Stomach (tissue), 4 donors: Measurements from ENCODE around the gene NRP2.

Source experiments
- EP300 ChIP-seq: sonication (generic); formaldehyde crosslinking; IDR thresholded peaks from one replicate; pipeline ENCODE4 v1.6.1; 2017; ENCODE audit warnings: antibody characterized with exemption
- POLR2AphosphoS5 ChIP-seq, 3 donors: sonication (generic); formaldehyde crosslinking; IDR thresholded peaks; one replicate each; pipeline ENCODE4 v1.6.1; 2016; ENCODE audit warnings: antibody characterized with exemption in 3 of 3
- TF ChIP-seq, protein P1 (sequence below), 7 experiments: fragments of 450-650 bp in 4 of 7; fragments of 200-600 bp in 3 of 7; sonication (generic) in 3 of 7; IDR thresholded peaks; one replicate each; pipeline ENCODE4 v1.5.1; 2016 to 2019; ENCODE audit warnings: antibody characterized with exemption in 7 of 7, control low read depth in 2 of 7, mild to moderate bottlenecking in 1 of 7

DNA sequence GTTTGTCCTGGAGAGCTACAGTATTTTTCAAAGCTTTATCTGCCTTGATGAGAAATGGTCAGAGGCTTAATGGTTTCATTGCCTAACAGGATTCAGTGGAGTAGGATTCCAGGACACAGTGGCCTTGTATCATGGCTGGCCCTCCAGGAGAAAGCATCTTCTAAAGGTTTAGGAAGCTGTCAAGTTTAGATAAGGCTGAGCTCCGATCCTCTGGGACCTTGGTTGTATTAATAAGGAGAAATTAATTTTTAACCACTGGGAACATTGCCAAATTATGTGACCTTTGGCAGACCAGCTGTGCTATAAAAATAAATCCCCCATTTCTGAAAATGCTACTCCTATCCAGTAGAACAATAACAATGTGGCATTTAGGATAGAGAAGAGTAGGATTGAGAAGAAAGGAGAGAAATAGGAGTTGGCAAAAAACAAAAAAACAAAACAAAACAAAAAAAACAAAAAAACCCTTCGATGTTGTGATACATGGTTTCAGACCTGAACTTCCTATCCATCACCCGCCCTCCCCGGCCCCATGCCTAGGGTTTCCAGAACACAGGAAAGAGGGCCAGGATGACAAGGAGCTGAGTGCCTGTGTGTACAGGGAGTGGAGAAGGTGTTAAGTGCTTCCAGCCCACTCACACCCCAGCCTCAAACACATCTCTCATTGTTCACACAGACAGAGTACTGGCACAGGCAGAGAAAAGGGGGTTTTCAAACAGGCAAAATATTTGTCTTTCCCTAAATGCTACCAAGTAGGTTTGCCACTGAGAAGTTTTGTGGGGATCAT is 6.3 kb downstream of the NRP2 start:
- TF ChIP-seq POLR2AphosphoS5 (IDR thresholded peaks at IDR 0.05), result no peak
- no peak for TF ChIP-seq EP300
- TF ChIP-seq, protein P1, sequence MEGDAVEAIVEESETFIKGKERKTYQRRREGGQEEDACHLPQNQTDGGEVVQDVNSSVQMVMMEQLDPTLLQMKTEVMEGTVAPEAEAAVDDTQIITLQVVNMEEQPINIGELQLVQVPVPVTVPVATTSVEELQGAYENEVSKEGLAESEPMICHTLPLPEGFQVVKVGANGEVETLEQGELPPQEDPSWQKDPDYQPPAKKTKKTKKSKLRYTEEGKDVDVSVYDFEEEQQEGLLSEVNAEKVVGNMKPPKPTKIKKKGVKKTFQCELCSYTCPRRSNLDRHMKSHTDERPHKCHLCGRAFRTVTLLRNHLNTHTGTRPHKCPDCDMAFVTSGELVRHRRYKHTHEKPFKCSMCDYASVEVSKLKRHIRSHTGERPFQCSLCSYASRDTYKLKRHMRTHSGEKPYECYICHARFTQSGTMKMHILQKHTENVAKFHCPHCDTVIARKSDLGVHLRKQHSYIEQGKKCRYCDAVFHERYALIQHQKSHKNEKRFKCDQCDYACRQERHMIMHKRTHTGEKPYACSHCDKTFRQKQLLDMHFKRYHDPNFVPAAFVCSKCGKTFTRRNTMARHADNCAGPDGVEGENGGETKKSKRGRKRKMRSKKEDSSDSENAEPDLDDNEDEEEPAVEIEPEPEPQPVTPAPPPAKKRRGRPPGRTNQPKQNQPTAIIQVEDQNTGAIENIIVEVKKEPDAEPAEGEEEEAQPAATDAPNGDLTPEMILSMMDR (IDR thresholded peaks at IDR 0.05), result no peak
